B cell (primary cell): ENCODE measurements around the gene TMEM238L. TPM values are rescaled to one million over a fixed set of nuclear protein-coding genes. Genes with fewer than 3 reads are reported as not detected.

Experiments used
- ATAC-seq: fragments of 200-7000 bp; cut with Tn5 transposase; one replicate; pipeline ENCODE4 v1.10.0; 2021; ENCODE audit warnings: low read depth, mild to moderate bottlenecking, moderate number of reproducible peaks, moderate library complexity
- CTCF ChIA-PET: fragments of 350-600 bp; sonication (Branson Sonifier 250); formaldehyde crosslinking; loops from one replicate; lab custom pipeline; 2021; ENCODE audit warnings: antibody characterized with exemption, inconsistent platforms; lab: Charles Lee
- POLR2A ChIA-PET: fragments of 350-600 bp; sonication (Branson Sonifier 250); formaldehyde crosslinking; loops from one replicate; lab custom pipeline; 2021; ENCODE audit warnings: antibody characterized with exemption; lab: Charles Lee
- DNase-seq: peaks from one replicate; pipeline ENCODE4 v3.0.0; 2013
- H2AFZ ChIP-seq: 2 replicates; pipeline ENCODE4 v1.6.1; 2012; ENCODE audit warnings: mild to moderate bottlenecking, low read depth, low read length; ENCODE audit not compliant: insufficient read depth, poor library complexity, severe bottlenecking
- H3K27ac ChIP-seq, 2 donors: 1 replicate in 1 of 2; 2 replicates in 1 of 2; pipeline ENCODE4 v1.5.1; 2012 to 2013; ENCODE audit warnings: low read length in 2 of 2, mild to moderate bottlenecking in 2 of 2, moderate library complexity in 1 of 2
- H3K27me3 ChIP-seq, 4 experiments: fragments of 200-600 bp in 1 of 4; sonication (generic) in 1 of 4; replicated peaks in 1 of 4; 1 replicate in 2 of 4; 2 replicates in 2 of 4; pipeline versions ENCODE4 v1.6.1 to v1.7.0; 2013 to 2016; ENCODE audit warnings: low read length in 3 of 4, mild to moderate bottlenecking in 2 of 4, mixed read lengths in 1 of 4, moderate library complexity in 1 of 4; ENCODE audit not compliant: insufficient read depth in 4 of 4, control insufficient read depth in 3 of 4; ENCODE audit errors: control extremely low read depth in 1 of 4
- H3K36me3 ChIP-seq, 2 experiments: replicated peaks in 1 of 2; 1 replicate in 1 of 2; 2 replicates in 1 of 2; pipeline versions ENCODE4 v1.6.1 to v1.7.1; 2013; ENCODE audit warnings: low read length in 1 of 2; ENCODE audit not compliant: insufficient read depth in 2 of 2, control insufficient read depth in 1 of 2; ENCODE audit errors: control extremely low read depth in 1 of 2, extremely low read depth in 1 of 2
- H3K4me1 ChIP-seq, 2 donors: fragments of 200-600 bp in 1 of 2; sonication (generic) in 1 of 2; 1 replicate in 1 of 2; 2 replicates in 1 of 2; pipeline versions ENCODE4 v1.5.1 to v1.6.1; 2013 to 2017; ENCODE audit warnings: low read length in 2 of 2; ENCODE audit not compliant: control insufficient read depth in 2 of 2, insufficient read depth in 2 of 2
- H3K4me2 ChIP-seq: replicated peaks from 2 replicates; pipeline ENCODE3; 2012; ENCODE audit warnings: mild to moderate bottlenecking, low read depth, low read length; ENCODE audit not compliant: poor library complexity, severe bottlenecking
- H3K4me3 ChIP-seq, 5 experiments: fragments of 200-600 bp in 1 of 5; sonication (generic) in 1 of 5; 1 replicate in 3 of 5; 2 replicates in 2 of 5; pipeline versions ENCODE4 v1.5.1 to v1.7.0; 2011 to 2016; ENCODE audit warnings: low read length in 4 of 5, mild to moderate bottlenecking in 4 of 5, low read depth in 2 of 5, control low read depth in 1 of 5, moderate library complexity in 1 of 5; ENCODE audit not compliant: insufficient read depth in 1 of 5; ENCODE audit errors: control extremely low read depth in 1 of 5, extremely low read depth in 1 of 5
- H3K79me2 ChIP-seq: fragments of 200-600 bp; sonication (generic); one replicate; pipeline ENCODE4 v1.6.0; 2016; ENCODE audit warnings: low read length; ENCODE audit not compliant: control insufficient read depth, insufficient read depth
- H3K9ac ChIP-seq: fragments of 200-600 bp; sonication (generic); 2 replicates; pipeline ENCODE4 v1.6.1; 2017; ENCODE audit warnings: mild to moderate bottlenecking, low read length, moderate library complexity
- H3K9me3 ChIP-seq, 3 donors: one replicate each; pipeline versions ENCODE4 v1.6.1 to v1.7.1; 2013; ENCODE audit warnings: low read length in 2 of 3; ENCODE audit not compliant: control insufficient read depth in 2 of 3, insufficient read depth in 1 of 3; ENCODE audit errors: control extremely low read depth in 1 of 3
- H4K20me1 ChIP-seq: 2 replicates; pipeline ENCODE4 v1.6.0; 2012; ENCODE audit warnings: mild to moderate bottlenecking, low read length; ENCODE audit not compliant: insufficient read depth, control insufficient read depth, poor library complexity, severe bottlenecking
- H3K27ac Mint-ChIP-seq: one replicate; pipeline ENCODE4 v1.8.0; 2021; ENCODE audit warnings: mixed read lengths
- H3K27me3 Mint-ChIP-seq: one replicate; pipeline ENCODE4 v1.8.0; 2021; ENCODE audit warnings: mixed read lengths
- H3K4me1 Mint-ChIP-seq: one replicate; pipeline ENCODE4 v1.8.0; 2021; ENCODE audit warnings: mixed read lengths
- H3K4me3 Mint-ChIP-seq: one replicate; pipeline ENCODE4 v1.8.0; 2021; ENCODE audit warnings: mixed read lengths
- H3K9me3 Mint-ChIP-seq: one replicate; pipeline ENCODE4 v1.8.0; 2022; ENCODE audit warnings: mixed read lengths; ENCODE audit not compliant: insufficient read depth
- CTCF ChIP-seq: fragments of 200-600 bp; IDR thresholded peaks from one replicate; pipeline ENCODE4 v1.8.0; 2022; ENCODE audit warnings: antibody characterized with exemption, mild to moderate bottlenecking
- EZH2 ChIP-seq: IDR thresholded peaks from 2 replicates; pipeline ENCODE4 v1.6.1; 2012; ENCODE audit warnings: borderline replicate concordance, low read depth, mild to moderate bottlenecking, moderate library complexity, low read length; ENCODE audit not compliant: insufficient read depth, poor library complexity, severe bottlenecking
- WGBS: methylation state at CpG from one replicate; pipeline ENCODE4 v1.1.5; 2013; ENCODE audit warnings: missing lambda C conversion rate; ENCODE audit not compliant: insufficient coverage; 5-methylcytosine and 5-hydroxymethylcytosine counted together
- intact Hi-C: fragments of 100-400 bp; cut with micrococcal nuclease; formaldehyde crosslinking; loops from one replicate; pipeline ENCODE4 v1.10.0; 2022
- polyA plus RNA-seq: library from polyadenylated mRNA; depleted of rRNA; stranded (reverse); fragments of >200 nt; gene quantifications from 2 replicates; pipeline ENCODE4 v1.2.3, GENCODE V29; 2012
- total RNA-seq, 2 donors: library from RNA; stranded (reverse); fragments of 120-200 nt in 1 of 2; gene quantifications; 1 replicate in 1 of 2; 2 replicates in 1 of 2; pipeline versions ENCODE4 v1.2.3 to v1.2.4, GENCODE V29; 2013 to 2022

Gene TMEM238L
- total and polyA plus RNA-seq, 2 donors (not counting 1 experiment from before 2014, with no cell fraction given), result not detected

- H3K4me3 Mint-ChIP-seq, result no peak overlapping the region
- no peak for TF ChIP-seq CTCF
- TF ChIP-seq EZH2, result no peak
- H3K36me3 ChIP-seq, result no peaks in the 10 kb centered on the region
- no peaks in the 10 kb centered on the region for H3K79me2 ChIP-seq
- no peak overlapping the region for H2AFZ ChIP-seq
- H3K9ac ChIP-seq, result no peak overlapping the region
- intact Hi-C loops, result no loop called here
- no peaks in the 10 kb centered on the region for H3K4me1 ChIP-seq
- H3K4me2 ChIP-seq, result no peak overlapping the region
- H3K9me3 ChIP-seq, result no peaks in the 10 kb centered on the region
- no peak overlapping the region for H3K4me3 ChIP-seq
- 87% methylated on average over 3 of the region's 6 CpGs for WGBS
- DNase-seq, result no peak
- H3K9me3 Mint-ChIP-seq, result no peaks in the 10 kb centered on the region
- H3K27me3 Mint-ChIP-seq, result no peaks in the 10 kb centered on the region
- H3K27me3 ChIP-seq, result no peaks in the 10 kb centered on the region
- CTCF ChIA-PET, result interaction anchor here (0.6 kb wide), 1 partner anchor 86 kb away, joined by 3 read pairs; no protein-coding TSS in a partner anchor
- H3K4me1 Mint-ChIP-seq, result no peaks in the 10 kb centered on the region
- ATAC-seq, result no peak
- POLR2A ChIA-PET, result no interaction called here
- H3K27ac ChIP-seq, result no peak overlapping the region
- no peaks in the 10 kb centered on the region for H4K20me1 ChIP-seq
- no peak overlapping the region for H3K27ac Mint-ChIP-seq
Observed at GRCh38 chr17:10758062-10758461, 45.8 kb downstream of the TMEM238L start.

- no peaks in the 10 kb centered on the region for H4K20me1 ChIP-seq
- no peak overlapping the region for H3K27ac ChIP-seq
- H3K4me3 ChIP-seq, result no peak overlapping the region
- Mint-ChIP-seq H3K4me3 (no peak overlapping the region), H3K27me3 (no peaks in the 10 kb centered on the region), H3K4me1 (no peaks in the 10 kb centered on the region), H3K27ac (no peak overlapping the region), H3K9me3 (no peaks in the 10 kb centered on the region)
- ATAC-seq (no peak), DNase-seq (no peak)
- H3K27me3 ChIP-seq, result no peaks in the 10 kb centered on the region
- no peaks in the 10 kb centered on the region for H3K36me3 ChIP-seq
- no peak overlapping the region for H3K4me2 ChIP-seq
- no peaks in the 10 kb centered on the region for H3K79me2 ChIP-seq
- no peaks in the 10 kb centered on the region for H3K4me1 ChIP-seq
- intact Hi-C loops, result no loop called here
- CTCF ChIA-PET, result no interaction called here
- H3K9ac ChIP-seq, result no peak overlapping the region
- TF ChIP-seq EZH2 (no peak), CTCF (no peak)
- no peaks in the 10 kb centered on the region for H3K9me3 ChIP-seq
- POLR2A ChIA-PET, result no interaction called here
- no peak overlapping the region for H2AFZ ChIP-seq
- 83% methylated on average over 1 of the region's 2 CpGs for WGBS
Observed at GRCh38 chr17:10757647-10758046, 46.3 kb downstream of the TMEM238L start.
